GM04503 (cell line): Measurements from ENCODE around the gene FST.
A peak's percentile ranks its signal among the peaks of the same experiment; 100 is the strongest.

Source experiments
- DNase-seq: peaks from one replicate; pipeline ENCODE4 v3.0.0-alpha.2; 2012; ENCODE audit warnings: low read depth

FST gene

DNA sequence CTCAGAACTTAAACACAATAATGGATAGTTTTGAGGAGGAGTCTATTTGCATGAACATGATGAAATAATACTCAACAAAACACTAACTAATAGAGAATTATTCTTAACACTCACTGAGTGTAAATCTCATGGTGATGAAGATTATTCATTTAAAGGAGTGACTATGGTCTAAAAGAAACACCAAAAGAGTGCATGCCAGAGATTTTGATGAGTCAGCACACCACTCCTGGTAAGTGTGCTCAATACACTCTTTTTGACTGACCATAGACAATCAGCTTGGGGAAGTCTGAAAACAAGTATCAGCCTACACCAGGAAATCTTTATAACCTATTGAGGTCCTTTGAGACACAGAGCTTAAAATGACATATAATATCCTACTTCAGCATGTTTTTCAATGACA lies 6.8 kb upstream of the FST start:
- DNase-seq, result no peak

DNA sequence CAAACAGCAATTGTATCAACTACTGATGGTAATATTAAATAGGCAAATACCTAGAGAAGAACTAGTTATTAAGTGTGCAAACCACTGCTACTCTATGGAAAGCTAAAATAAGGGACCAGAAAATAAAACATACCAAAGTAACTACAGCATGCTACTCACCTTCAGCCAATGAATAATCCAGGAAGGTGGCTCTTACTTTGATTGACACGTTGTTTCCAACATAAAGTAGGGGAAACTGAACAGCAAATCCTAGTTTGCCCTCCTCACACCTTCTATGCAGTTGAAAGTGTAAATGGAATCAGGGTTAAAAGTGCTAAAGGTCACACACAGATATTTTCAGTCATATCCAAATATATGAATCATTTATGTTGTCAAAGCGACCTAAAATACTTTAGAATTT lies 5.1 kb upstream of the FST start:
- no peak for DNase-seq

DNA sequence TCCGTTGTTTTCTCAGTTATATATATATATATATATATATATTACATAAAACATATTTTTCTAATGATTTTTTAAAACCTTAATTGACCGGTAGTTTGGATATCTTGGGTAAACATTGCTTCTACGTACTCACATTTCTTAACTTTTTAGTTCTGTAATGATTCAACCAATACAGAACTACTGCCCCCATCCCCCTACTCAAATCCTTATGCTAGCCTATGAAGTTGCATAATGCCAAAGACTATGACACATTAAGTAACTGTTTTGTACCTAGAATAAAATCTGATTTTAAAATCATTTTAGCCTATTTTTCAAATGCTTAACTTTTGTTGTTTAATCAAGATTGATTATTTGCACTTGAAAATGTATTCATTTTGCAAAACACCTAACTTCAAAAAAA lies 4.4 kb upstream of the FST start:
- DNase-seq, result no peak

DNA sequence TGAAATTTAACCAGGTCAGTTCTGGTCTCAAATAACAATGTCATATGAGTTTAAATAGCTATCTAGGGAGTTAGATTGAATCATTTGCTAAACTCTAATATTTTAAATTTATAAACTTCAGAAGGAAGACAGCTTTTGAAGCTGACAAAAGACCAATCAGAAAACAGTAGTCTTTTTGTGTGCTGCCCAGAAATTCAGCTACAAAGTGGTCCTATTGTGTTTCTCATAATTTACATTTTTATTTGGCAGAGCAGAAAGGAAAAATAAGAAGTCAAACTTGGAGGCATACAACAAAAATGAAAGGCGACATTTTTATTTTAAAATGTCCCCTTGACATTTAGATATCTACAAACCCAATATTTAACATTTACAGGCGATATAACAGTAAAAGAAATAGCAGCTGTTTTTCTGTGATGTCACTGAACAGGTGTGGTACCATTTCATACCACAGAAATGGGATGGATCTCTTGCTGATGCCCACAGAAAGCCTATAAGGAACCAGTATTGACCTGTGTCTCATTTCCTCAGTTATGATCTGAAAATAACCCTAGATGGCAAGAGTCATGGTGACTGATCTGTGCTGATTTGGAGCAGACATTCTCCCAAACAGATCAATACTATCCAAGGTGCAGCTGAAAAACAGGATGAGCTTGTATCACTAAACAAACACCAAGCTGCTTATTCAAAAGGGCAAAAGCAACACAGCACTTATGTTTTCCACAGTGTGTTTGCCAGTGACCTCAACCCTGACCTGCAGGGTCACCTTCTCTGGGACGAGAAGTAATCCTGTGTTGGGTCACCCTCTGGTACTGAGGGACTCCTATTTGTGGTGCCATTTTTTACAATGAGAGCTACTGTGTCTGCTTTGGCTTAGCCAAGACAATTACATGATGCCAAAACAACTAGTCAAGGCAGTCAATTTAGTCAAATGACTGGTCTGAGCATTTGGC lies 3.6 kb upstream of the FST start:
- no peak for DNase-seq

DNA sequence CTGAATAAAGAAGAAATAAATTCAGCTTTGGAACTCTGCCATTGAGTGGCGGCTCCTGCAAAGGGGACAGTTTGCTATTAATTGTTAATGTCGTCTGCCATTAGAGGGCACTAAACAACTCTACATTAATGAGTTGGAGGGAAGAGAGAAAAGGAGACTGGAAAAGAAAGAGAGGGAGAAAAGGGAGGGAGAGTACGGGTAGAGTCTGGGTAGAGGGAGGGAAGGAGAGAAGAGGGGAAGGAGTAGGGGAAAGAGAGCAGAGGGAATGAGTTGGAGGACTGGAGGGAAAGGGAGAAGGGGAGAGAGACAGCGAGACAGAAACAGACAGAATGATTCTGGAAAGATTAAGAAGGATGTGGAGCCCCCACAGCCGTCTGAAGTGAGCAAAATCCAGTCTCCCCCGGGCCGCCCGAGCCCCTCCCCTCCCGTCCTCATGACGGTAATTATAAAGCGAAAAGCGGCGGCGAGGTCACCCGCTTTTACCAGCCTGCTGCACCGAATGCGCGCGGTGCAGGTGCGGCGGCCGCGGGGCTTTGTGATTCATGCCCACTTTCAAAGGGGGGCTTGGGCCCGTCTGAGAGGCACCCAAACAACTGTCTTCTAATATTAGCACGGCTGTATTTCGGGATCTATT lies 1.9 kb upstream of the FST start:
- no peak for DNase-seq

DNA sequence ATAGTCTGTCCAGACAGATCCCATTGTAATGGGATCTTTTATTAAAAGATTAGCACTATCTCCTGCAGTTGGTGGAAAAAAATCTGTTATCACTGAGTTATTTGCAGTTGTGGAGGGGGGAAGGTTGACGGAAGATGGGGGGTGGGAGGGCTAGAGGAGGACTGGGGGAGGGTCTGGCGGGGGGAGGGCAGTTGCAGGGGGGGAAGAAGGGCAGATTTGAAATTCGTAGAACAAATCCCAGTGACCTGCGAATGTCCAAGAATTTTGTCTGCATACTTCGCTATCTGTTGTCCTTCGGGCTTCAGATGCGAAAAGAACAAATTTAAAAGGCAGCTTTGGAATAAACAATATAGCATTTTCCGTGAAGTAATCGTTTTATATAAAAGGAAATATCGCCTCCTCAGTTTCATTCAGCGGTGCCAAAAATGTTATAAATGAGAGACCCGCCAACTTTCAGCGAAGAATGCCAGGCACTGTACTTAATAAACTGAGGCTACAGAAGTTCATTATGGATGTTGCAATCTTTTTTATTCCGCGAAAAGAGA lies 1.3 kb upstream of the FST start:
- no peak for DNase-seq

DNA sequence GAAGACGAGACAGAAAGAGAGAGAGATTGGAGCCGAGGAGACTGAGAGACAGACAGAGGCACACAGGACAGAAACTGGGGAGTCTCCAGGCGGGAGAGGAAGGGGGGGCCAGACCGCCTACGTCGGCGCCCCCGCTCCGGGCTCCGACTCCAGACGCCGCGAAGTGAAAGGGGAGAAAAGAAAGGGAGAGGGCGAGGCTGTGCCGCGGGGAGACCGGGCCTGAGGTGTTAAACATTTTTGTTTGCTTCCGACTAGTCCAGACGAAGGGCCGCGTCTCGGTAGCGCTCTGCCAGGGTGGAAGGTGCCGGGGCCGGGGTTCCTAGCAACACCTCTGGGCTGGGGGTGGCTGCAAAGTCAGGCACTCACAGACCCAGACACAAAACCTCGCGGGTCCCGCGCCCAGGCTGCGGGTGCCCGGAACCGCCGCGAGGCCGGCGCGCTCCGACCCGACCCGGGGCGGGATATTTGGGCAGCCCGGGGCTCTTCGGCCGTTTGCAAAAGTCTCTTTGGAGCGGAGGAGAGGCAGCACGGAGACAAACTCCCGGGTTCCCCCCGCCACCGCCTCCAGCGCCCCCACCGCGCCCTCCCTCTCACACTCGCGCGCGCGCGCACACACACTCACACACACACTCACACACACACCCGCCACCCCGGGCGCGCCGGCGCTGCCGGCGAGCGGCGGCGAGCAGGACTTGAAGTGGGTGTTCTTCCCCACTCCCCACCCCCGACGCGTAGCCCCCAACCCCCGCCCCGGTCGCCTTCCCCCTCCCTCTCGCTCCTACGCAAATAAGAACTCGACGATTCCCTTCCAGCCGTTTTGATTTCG lies 626 bp upstream of the FST start:
- DNase-seq, result no peak

DNA sequence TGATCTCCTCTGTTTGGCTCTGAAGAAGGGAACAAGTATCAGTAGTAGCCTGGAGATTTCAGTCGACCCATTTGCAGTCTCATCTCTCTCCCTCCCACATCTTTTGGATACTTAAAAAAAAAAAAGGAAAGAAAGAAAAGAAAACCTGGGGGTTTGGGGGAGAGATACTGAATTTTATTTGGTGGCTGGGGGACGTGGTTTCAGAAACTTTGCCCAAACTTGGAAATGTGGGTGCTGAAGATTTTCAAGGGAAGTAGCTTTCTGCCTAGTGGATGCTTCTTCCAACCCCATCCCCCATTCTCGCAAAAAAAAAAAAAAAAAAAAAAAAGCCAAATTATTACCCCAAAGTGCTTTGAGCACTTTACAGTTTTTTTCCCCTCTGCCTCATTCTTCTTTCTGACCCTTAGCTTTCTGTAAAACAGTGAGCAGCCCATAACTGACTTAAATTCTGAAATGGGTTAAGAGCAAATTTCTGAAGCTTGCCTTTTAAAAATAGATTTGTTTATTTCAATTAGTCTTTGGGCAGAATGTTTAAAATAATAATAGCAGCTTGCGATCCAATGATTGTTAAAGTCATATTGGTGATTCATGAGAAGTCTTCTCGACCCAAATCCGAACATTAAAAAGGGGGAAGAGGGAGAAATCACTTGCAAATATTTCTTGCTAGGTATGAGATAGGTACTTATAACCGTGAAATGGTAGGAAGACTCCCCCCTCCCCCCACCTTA lies 894 bp downstream of the FST start:
- DNase-seq, result no peak

DNA sequence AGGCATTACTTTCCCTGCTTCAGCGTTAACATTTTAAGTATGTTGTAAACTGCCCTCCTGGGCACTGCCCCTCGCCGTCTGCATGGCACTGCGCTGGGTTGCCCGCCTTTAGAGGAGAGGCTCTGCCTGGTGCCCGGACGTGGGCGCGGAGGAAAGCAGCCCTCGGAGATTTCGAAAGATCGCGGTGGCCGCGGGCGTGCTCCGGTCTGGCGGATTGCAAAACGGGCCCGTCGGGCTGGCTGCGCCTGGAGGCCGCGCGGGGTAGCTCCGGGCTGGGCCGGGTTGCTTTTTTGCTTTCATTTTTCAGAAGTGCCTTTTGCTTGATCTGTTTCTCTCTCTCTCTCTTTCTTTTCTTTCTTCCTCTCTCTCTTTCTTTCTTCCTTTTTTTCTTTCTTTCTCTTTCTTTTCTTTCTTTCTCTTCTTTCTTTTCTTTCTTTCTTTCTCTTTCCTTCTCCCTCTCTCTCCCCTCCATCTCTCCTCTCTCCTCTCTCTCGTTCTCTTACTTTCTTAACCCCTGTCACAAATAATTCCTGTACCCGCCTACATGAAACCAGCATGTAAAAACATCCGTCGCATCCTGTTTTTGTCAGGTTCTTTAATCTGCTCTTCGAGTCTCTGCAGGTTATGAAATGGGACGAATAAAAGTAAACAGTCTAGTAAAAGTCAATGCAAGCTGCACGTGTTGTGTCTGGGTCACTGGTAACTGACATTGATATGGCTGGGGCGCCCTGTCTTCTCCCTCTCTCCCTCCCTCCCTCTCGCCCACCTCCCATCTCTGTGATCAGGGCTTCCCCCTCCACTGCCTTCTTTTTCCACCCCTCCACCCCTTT lies 1.7 kb downstream of the FST start:
- DNase-seq, result no peak

DNA sequence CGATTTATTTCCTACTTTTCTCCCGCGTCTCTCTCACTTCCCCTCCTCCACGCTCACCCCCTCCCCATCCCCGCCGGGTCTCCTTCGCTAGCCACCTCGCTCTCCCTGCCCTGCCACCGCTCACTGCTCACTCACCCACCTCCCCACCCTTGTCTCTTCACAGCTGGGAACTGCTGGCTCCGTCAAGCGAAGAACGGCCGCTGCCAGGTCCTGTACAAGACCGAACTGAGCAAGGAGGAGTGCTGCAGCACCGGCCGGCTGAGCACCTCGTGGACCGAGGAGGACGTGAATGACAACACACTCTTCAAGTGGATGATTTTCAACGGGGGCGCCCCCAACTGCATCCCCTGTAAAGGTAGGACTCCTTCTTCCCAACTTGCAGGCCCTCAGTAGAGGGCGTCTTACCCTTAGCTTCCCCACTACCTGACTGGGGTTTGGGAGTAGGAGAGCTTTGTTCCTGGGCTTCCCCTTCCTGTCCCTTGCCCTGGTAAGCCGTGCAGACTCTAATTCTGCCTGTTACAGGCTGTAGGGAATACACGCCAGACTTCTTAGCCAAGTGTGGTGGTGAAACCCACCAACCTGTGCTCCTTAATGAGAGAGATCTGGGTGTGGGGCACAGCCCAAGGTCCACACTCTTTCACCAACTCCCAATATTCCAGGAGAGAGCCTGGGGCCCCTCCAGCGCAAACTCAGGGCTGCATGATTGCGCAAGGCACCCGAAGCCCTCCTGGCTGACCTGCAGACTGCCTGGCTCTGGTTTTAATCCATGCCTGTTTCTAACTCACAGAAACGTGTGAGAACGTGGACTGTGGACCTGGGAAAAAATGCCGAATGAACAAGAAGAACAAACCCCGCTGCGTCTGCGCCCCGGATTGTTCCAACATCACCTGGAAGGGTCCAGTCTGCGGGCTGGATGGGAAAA lies 2.5 kb downstream of the FST start:
- DNase-seq, result no peak

DNA sequence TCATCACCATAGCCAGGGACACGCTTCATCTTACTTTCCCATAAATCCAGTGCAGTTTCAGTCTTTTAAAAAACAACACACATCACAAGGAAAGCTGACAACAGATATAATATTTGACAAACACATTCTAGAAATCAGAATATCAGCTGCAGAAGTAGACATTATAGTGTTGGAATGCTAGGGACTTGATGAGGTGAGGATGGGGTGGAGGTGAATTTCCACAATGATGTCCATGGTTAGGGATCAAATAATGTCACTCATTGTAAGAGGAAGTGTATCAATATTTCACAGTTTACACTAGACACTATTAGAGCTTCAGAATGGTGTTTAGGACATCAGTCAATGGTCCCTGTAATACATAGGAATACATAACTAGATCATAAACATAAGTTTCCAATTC lies 7.0 kb downstream of the FST start:
- DNase-seq, result no peak

DNA sequence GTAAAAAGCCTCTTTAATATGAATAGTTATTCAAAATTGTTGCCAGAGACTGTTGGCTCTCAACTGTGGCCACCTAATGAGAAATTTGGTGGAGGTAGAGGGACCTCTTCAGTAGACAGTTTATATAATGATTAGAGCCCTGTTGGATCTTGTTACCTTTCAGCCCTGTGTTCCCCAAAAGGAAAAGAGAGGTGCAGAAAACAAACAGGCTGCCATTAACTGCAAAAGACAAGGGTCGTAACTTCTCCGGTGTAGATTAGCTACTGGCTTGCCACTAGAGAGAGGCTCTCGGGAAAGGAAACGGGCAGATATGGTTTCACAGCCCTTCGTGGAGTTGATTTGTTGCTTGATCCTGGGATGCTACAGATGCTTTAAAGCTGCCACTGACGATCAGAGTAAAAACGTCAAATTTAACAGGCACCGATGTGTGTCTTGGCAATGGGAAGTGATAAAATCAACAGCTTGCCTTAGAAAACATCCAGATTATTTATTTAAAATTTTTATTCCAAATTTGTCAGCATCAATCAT lies 7.8 kb downstream of the FST start:
- DNase-seq, result no peak

DNA sequence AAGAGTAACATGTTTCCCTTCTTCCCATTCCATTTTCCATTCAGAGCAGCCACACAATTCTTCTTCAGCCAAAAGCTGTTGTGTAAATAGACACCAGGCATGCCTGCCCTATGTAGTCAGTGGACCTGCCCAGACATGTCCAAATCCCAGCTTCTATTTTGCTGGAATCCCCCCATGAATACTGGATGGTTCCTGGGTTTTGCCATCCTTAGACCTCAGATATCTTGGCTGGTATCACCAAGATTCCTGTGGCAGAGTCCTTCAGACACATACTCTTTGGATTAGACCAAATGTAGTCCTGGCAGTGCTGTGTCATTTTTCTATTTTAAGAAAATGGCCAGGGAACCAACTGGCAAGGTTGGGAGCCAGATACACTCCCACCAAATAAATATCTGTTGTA lies 10.3 kb downstream of the FST start:
- peak; percentile 99 for DNase-seq

DNA sequence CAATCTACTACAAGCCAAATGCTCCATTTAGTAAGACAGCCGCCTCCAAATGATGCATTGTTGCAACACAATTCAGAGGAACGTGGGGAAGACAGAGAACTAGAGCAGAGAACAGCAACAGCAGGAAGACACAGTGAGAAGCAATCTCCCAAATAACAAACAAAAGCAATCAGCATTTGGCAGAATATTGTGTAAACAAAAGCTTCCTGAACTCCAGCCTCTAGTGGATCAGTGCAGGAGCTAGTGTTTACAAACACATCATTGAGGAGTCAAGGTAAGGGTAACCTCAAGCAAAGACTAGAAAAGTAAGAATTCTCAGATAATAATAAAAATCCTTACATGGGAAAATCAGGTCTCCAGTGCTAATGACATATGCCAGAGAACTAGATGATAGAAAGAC lies 20.6 kb downstream of the FST start:
- DNase-seq, result no peak

DNA sequence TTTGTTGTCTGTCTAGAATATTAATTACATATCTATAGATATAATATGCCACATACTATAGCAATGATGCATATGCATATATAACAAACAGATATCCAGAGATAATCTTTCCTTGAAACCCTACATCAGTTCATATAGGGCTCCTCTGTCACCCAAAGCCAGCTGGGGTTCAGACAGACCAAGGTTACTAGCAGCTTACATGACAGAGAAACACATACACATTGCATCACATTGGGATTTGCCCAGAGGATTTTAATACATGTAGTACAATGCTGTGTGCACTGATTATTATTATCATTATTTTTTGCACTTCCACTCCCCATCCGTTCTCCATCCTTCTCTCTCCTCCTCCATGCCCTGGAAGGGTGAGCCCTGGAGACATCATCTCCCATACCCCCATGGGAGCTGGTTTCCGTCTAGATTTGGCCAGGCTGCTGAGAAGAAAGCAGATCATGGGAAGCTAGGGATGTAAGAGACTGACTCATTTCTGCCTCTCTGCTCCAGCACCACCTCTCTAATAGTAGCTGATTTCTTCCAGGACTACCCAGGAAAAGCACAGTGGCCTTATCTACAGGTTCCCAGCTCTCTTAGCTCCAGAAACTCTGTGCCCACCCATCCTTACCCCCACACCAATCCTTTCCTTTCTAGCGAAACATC lies 23.3 kb downstream of the FST start:
- no peak for DNase-seq

DNA sequence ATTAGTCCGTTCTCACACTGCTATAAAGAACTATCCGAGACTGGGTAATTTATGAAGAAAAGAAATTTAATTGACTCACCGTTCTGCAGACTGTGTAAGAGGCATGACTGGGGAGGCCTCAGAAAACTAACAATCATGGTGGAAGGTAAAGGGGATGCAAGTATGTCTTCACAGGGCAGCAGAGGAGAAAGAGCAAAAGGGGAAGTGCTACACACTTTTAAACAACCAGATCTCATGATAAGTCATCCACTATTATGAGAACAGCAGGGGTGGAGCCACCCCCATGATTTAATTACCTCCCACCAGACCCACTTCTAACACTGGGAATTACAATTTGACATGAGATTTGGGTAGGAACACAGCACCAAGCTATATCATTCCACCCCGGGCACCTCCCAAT lies 26.6 kb downstream of the FST start:
- no peak for DNase-seq

DNA sequence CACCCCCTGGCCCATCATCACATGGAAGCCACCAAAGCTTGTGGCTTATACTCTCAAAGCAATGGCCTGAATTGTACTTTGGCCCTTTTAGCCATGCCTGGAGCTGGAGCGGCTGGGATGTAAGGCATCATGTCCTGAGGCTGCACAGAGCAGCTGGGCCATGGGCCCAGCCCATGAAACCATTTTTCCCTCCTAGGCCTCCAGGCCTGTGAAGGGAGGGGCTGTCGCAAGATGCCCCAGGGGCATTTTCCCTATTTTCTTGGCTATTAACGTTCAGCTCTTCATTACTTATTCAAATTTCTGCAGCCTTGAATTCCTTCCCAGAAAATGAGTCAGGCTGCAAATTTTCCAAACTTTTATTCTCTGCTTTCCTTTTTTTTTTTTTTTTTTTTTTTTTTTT lies 27.7 kb downstream of the FST start:
- no peak for DNase-seq

DNA sequence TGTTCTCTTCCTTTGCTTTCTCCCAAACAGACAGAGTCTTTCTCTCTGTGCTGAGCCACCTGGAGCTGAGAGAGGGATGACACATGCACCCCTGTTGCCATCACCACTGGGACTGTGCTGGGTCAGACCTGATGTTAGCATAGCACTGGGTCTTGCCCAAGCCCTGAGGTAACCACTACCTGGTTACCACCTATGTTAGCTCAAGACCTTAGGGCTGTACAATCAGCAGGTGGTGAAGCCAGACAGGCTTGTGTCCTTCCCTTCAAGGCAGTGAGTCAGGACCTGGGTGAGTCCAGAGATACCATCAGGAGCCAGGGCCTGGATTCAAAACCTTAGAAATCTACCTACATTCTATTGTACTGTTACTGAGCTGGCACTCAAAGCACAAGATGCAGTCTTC lies 32.1 kb downstream of the FST start:
- DNase-seq, result no peak

DNA sequence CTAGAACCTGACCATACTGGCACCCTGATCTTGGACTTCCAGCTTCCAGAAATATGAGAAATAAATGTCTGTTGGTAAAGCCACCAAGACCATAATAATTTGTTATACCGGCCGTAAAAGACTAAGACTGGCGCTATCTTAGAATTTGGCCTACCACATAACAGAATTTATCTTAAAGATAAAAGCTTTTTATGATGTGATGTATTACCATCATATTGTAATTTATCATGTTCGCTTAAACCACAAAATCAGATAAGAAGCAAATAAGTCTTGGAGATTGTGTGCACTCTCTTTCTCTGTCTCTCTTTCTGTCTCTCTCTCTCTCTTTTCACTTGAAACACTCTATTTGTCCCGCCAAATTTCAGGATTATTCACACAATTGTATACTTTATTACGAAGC lies 35.6 kb downstream of the FST start:
- no peak for DNase-seq
